GM11168 (cell line): ENCODE results near the gene ARSB.

Experiments
- in situ Hi-C: fragments of 300-500 bp; cut with MboI; formaldehyde crosslinking; loops from one replicate; pipeline ENCODE4 v1.12.0; 2022; ENCODE audit warnings: low sequenced_read_pairs; ENCODE audit not compliant: unreplicated experiment

The ARSB gene

DNA sequence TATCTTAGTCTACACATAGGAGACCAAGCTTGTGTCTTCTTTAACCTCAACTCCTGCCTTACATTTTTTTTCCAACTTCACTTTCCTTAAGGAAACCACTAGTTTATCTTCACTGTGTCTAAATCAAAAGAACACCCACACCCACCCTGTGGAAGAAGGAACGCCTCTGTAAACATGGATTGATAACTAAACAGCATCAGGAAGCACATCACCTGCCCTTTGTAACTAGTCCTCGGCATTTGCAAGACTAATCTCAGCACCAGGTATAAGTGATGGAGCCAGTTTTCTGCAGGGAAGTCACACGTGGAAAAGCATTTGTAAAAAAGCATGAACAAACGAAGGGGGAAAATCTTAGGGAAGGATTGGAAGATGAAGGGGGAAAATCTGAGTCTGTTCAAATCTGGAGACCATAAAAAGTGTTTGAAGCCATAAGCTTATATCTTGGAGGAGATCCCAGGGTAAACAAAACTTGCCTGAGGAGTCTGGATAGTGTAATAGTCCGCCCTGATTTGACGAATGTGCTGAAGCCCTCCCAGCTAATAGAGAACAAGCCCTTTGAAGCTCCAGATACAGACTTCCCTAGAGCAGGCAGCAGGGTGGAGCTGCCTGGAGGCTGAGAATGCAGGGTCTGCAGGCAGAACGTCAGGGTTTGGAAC lies 219.2 kb downstream of the ARSB start:
- in situ Hi-C loops = loop anchor here (10.0 kb wide), 1 partner anchor 199 kb away; no protein-coding TSS in a partner anchor

DNA sequence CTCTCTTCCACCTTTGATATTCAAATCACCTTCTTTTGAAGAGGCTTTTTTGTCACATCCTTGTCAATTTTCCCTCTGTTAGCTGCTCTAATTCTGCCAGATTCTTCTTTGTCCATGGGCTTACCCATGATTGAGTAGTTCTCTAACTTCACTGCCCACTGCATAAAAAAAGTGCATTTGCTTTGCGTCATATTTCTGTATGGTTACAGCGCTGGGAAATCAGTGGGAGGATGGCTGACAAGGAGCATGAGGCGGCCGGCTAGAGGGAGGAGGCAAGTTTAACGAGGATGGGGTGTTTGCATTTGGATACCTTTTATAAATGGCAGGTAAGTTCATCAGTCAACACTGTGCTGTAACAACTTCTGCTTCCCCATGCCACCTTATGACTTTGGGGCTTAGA lies 220.0 kb downstream of the ARSB start:
- in situ Hi-C loops = loop anchor here (10.0 kb wide), 1 partner anchor 200 kb away; no protein-coding TSS in a partner anchor

DNA sequence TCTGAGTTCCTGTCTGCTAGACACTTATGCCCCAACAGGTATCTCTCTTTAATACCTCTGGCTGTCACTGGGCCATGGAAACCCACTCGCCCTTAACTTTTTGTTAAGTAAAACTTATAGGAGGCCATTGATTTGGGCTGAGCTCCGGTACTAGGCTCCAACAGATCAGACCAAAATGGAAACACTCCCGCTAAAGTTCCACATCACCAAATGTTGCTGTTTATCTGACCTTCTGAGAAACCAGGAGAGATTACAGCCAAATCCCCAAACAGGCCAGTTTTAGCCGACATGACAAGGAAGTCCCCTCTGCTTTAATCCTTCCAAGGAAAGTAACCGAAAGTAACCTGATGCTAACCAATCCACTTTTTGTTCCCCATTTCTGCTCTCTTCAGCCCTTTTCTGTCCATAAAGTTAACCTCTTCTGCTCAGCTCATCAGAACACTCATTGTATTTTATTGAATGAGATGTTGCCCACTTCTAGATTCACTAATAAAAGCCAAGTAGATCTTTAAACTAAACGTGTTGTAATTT lies 221.4 kb downstream of the ARSB start:
- in situ Hi-C loops = loop anchor here (10.0 kb wide), 1 partner anchor 201 kb away; no protein-coding TSS in a partner anchor

DNA sequence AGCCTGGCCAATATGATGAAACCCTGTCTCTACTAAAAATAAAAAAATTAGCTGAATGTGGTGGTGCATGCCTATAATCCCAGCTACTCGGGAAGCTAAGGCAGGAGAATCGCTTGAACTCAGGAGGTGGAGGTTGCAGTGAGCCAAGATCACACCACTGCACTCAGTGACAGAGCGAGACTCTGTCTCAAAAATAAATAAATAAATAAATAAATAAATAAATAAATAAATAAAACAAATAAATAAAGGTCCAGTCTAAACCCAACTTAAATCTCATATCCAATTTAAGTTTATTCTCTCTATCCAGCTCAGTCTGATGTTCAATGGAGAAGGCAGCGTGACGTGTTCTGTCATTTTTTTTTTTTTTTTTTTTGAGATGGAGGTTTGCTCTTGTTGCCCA lies 222.4 kb downstream of the ARSB start:
- in situ Hi-C loops = loop anchor here (10.0 kb wide), 1 partner anchor 202 kb away; no protein-coding TSS in a partner anchor

DNA sequence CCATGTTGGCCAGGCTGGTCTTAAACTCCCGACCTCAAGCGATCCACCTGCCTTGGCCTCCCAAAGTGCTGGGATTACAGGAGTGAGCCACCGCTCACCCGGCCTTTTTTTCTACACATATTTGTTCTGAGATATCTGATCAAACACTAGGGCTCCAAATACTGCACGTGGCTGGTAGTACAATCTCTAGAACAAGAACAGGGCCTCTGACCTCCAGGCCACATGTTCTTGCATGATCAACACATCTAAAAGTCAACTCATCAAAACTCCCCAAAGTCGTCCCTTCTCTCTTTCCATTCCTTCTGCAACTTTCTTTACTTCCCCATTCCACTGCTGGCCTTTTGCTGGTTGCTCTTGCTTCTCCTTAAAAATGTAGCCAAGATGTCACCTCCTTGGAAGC lies 223.3 kb downstream of the ARSB start:
- in situ Hi-C loops = loop anchor here (10.0 kb wide), 1 partner anchor 203 kb away; no protein-coding TSS in a partner anchor

DNA sequence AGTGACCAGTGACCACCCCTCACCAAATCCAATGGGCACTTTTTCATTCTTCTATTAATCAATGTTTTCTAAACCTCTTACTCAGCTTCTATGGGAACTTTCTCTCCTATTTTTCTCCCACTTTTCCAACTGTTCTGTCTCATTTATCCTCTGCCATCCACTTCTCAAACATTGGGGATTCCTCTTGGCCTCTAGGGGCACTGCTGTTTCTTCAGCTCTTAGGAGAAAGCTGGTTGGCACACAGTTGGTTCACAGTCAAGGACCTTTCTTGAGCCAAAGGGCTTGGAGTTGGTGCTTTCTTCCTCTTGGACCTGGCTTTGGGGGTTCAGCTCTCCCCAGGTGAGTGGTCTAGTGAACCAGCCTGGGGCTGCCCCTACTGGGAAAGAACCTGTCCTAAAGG lies 224.3 kb downstream of the ARSB start:
- in situ Hi-C loops = loop anchor here (10.0 kb wide), 1 partner anchor 204 kb away; no protein-coding TSS in a partner anchor

DNA sequence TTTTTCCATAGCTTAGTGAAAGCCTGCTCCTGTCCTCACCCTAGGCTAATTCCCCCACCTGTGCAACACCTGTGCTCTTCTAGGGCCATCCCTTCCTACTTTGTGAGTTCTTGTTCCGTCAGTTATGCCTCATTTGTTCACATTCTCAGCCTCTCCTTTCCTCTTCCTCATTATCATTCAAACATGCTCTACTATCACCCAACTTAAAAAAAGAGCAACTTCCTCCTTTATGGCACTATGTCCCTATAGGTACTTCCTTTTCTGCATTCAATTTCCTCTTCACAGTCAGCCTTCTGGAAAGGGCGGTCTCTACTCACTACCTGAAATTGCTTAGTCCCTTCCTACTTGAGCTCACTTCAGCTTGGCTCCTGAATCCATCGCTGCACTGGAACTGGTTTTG lies 224.7 kb downstream of the ARSB start:
- in situ Hi-C loops = loop anchor here (10.0 kb wide), 1 partner anchor 204 kb away; no protein-coding TSS in a partner anchor

DNA sequence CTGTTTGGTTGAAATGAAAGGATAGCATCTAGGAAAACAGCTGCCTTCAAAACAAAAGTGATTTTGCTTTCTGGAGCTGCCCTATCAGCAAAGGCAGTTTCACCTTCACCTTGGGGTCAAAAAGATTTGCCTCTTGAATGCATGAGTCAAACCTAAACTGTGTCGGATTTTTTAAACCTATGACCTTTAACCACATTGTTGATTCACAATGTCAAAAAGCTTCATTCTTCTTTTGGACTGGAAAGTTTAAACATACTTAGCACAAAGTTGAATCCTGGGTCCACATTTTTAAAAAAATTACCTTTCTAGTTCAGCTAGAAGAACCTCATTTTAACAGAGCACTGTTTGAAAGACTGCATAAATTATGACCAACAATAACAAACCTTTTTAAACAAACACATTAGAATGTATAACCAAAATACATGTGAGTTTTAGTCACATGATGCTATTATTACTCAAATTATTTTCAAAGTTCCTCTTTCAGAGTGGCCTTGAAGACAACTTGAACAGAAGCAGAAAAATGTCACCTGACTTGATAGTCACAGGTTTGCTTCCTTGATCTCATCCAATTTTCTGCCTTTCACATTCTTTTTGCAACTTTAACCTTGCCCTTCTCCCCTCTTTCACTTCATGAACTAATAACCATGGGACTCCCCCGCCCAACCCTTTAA lies 226.8 kb downstream of the ARSB start:
- in situ Hi-C loops = no loop called here

DNA sequence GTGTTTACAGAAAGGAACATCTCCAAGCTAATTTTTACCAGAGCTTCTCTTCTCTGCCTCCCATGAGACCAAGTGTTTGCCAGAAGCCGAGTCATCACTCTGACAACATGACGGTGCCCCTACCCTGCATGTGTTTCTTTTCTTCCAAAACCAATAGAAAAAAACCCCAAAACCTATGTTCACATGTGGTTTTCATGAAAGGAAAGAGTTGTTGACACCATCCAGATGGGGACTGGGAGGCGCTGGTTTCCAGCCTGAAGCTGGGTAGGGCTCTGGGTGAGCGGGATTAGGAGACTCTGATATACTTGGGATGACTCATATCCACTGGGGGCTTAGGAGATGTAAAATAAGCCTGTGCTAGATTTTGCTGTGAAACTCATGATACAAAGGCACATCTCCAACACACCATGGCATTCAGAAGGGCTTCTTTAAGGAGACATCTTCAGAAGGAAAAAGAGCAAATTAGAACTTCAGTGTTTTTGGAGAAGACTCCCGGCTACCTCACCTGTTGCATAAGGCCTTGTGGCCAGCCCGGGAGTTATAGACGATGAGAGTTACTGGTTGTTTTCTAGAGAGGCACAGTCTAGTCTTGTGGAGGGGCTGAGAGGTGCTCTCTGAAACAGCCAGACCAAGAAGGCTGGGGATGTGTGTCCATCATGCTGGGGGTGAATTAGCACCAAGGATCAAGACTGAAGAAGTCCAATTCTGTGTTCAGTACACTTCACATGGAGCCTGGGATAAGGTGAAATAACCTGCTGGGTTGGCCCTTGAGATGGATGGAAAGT lies 227.6 kb downstream of the ARSB start:
- in situ Hi-C loops = no loop called here

DNA sequence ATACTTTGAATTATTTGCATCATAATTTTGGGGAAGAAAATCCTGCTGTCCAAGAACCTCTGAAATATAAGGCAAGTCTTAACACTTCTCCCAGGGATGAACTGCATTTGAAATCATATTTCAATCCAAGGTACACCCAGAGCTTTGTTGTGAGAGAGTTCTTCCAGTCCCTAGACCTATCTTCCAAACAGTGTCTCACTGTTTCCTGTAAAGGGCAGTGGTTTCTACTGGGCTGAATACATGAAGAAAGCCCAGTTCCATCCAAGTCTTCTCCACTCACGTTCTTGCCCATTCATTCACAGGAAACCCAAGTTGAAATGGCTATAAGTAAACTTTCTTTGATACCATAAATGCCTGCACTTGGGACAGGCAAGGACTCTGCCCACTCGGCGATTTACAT lies 228.3 kb downstream of the ARSB start:
- in situ Hi-C loops = no loop called here

DNA sequence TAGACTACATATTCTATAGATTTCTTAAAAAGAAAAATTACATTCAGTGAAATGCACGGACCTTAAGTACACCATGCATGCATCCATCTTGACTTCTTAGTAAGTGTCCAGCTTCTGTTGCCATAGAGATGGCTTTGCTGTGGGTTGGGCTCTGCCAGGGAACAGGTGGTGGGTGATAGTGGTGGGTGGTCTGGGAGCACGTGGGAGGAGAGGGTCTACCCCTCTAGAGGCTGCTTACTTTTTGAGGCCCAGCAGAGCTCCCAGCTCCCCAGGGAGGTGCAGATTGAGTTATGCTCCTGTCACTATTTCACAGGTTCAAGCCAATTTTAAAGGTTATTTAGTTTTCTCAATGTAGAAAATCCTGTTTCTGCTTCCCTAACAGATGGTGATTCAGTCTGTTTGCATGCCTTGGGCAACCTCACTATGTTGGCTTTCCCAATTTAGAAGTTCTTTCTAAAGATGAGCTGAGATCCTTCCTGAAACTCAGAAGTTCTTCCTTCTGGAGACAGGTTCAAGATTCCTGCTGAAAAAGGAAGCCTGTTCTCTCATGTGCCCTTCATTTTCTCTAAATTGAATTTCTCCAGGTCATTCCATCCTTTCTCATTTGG lies 229.2 kb downstream of the ARSB start:
- in situ Hi-C loops = no loop called here

DNA sequence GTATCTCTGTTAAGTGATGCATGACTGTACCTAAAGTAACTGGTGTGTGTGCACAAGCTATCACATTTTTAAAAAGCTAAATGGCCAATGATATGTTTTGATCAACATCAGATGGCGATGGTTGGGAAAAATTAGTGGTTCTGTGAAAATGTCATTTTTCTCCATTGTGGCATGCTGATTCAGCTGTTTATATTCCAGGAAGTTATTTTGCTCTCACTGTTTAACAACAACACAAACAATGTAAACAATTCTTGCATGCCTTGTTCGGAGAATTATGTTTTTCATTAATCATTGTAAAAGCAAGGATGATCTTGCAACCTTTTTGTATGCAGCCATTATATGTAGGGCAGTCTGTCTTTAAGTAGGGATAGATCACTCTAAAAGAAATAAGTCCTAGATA lies 230.5 kb downstream of the ARSB start:
- in situ Hi-C loops = no loop called here

DNA sequence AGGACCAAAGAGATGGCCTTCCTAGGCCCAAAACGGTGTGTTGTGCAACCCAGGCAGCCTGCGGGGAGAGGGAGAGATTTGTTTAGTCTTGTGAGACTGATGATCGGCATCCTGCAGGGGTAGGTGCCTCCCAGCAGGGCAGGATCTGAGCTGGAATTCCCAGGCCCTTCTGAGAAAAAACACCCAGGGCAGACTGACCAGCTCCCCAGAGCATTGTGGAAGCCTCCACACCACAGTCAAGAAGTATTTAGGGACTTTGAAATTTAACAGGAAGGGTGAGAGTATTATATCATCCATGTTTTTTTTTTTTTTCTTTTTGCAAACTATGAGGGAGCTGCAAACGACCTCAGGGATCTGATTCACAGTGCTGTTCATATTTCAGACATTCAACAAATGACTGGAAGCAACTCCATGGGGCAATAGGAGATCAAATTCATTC lies 232.0 kb downstream of the ARSB start:
- in situ Hi-C loops = no loop called here

DNA sequence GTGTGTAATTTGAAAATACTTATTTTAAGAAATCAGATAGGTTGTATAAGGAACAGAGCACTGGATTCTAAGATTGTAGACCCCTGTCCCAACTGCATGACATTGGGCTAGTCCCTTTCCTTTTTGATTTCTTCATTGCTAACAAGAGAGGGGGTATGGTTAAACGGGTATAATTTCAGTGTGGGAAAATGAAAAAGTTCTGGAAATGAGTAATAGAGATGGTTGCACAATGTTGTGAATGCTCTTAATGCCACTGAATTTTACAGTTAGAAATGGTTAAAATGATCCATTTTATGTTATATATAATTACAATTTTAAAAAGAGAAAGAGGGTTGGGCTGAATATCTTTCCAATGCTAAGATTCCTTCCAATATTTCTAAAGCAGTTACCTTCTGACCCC lies 233.2 kb downstream of the ARSB start:
- in situ Hi-C loops = no loop called here

DNA sequence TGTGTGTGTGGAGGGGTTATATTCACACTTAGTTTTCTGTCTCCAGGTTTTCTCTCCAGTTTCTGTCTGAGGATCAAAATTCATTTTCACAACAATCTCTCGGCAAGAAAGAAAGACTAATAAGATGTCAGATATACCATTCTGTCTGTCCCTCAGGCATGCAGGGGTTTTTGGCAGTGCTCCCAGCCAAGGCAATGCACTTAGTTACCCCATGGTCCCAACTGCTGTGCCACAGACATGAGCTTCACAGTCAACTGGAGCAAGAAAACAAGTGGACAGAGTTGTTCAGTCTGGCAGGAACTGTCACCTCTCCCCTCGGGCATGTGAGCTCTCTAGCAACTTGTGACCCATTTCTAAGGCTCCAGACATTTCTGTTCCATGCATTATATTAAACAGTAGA lies 234.8 kb downstream of the ARSB start:
- in situ Hi-C loops = no loop called here

DNA sequence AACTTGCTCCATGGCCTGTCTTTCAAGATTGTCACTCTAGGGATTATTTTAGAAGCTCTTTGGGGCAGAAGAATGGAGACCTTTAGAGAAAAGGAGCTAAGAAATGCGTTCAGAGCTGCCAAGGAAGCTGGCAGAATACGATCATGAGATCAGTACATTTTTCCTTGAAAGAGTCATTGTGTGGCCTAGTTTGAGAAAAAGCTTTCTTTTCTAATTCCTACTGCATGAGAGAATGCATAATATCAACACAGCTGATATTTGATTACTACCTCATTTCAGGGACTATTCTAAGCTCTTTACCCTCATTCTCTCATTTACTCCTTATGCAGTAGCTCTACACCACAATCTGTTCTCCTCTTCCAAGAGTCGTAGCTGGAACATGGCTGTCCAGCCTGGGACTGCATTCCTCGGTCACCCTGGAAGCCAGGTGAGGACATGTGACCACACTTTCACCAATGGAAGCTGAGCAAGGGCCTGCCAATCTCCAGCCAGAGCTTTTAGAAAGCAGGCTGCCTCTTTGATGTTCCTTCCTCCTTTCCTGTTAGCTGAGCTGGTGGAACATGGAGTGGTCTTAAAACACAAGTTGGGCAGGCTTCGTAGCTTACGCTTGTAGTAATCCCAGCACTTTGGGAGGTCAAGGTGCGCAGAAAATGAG lies 237.3 kb downstream of the ARSB start:
- in situ Hi-C loops = no loop called here

DNA sequence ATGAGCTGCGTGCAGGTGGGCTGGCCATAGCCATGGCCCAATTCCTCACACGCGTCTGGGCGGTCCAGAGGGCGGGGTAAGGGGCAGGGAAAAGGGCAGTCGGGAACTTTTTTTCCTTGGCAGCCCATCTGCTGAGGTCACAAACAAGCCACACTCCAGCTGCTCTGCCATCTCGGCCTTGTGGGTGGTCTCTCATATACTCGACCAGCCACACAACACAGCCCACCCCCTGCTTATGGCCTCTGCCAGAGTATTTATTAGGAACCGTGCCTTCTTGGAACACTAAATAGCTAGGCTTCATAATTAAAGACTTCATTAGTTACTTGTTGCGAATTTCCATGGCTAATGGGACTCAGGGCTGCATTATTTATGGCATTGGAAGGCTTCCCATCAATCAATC lies 238.1 kb downstream of the ARSB start:
- in situ Hi-C loops = no loop called here

DNA sequence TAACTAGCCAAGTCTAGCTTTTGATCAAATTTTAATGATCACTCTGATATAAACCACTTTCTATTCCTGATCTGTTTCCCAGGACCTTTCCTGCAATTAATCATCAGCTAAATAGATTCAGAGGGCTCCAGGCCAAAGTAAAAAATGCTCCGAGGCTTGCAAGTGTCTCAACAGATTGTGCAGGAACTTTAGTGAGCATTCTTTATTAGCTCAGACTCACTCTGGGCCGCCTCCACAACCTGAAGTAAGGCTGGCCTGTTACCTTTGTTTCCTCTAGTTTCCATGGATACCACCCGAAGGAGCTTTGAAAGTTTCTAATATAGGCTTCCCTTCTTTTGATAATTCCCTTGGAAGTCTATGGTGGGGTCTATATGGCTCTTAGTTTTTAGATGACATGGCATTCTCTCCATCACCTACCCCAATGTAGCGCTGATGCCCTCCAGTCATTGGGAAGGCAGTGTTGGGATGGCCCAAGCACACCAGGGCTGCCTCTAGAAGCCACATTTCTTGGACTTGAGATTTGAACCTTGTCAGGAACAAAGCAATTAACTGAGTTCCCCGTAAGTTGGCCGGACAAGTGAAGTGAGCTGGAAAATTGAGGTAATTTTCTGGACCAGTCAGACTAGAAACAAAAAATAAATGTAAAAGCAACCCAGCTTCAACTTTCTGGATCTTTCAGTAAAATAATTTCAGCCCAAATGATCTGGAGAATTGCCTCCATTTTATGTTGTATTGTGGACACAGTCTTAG lies 238.9 kb downstream of the ARSB start:
- in situ Hi-C loops = no loop called here

DNA sequence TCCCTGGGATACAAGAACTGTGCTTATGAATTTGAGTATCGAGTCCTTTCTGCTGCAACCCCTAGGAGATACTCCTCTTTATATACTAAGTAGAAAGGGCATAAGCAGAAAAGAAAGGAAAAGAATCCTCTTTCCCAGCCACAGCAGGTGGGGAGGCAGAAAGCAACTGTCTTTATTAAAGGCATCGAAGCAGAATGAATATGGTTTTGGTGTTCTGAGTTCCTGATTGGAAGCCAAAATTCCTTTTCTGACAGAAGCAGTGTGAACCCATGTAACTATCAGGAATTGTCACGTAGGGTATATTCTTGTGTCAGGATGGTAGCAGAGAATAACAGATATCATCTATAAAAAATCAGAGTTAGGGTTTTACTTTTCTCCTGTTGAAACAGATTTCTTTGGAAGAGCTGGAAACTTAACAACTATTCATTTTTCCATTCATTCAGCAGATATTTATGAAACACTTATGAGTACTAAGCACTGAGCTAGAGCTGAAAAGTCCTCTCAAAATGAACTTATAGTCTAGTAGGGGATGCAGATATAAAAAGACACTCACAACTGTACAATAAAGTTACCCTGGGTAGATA lies 240.1 kb downstream of the ARSB start:
- in situ Hi-C loops = no loop called here
